OCI-LY1 (cell line): Measurements from ENCODE around the gene COL23A1.

ENCODE experiments used
- H2AFZ ChIP-seq: fragments of 200-600 bp; sonication (generic), shearing (Covaris generic); 2 replicates; pipeline ENCODE4 v1.6.0; 2014; ENCODE audit warnings: antibody characterized with exemption, mild to moderate bottlenecking, low read length
- H3F3A ChIP-seq: fragments of 200-600 bp; sonication (generic), shearing (Covaris generic); 2 replicates; pipeline ENCODE4 v1.6.0; 2014; ENCODE audit warnings: mild to moderate bottlenecking, antibody characterized with exemption, low read length, moderate library complexity; ENCODE audit not compliant: insufficient read depth
- H3K27ac ChIP-seq: fragments of 200-600 bp; sonication (generic); 2 replicates; pipeline ENCODE4 v1.5.1; 2014; ENCODE audit warnings: low read length, mixed run types, mild to moderate bottlenecking, low read depth; ENCODE audit not compliant: poor library complexity, severe bottlenecking
- H3K27me3 ChIP-seq: fragments of 200-600 bp; sonication (generic); 2 replicates; pipeline ENCODE4 v1.6.0; 2014; ENCODE audit warnings: antibody characterized with exemption, mild to moderate bottlenecking, low read length, moderate library complexity; ENCODE audit not compliant: insufficient read depth
- H3K36me3 ChIP-seq: fragments of 200-600 bp; sonication (generic); 2 replicates; pipeline ENCODE4 v1.6.1; 2014; ENCODE audit warnings: mild to moderate bottlenecking, antibody characterized with exemption, low read length, moderate library complexity, mixed read lengths; ENCODE audit not compliant: insufficient read depth
- H3K4me1 ChIP-seq: fragments of 200-600 bp; sonication (generic); 2 replicates; pipeline ENCODE4 v1.5.1; 2014; ENCODE audit warnings: mild to moderate bottlenecking, low read length, moderate library complexity; ENCODE audit not compliant: insufficient read depth, severe bottlenecking
- H3K4me2 ChIP-seq: fragments of 200-600 bp; sonication (generic), shearing (Covaris generic); 2 replicates; pipeline ENCODE4 v1.6.1; 2014; ENCODE audit warnings: low read length
- H3K4me3 ChIP-seq: fragments of 200-600 bp; sonication (generic); 2 replicates; pipeline ENCODE4 v1.5.1; 2014; ENCODE audit warnings: low read length, low read depth, mild to moderate bottlenecking, mixed read lengths; ENCODE audit not compliant: poor library complexity, severe bottlenecking
- H3K79me2 ChIP-seq: fragments of 200-600 bp; shearing (Covaris generic); 2 replicates; pipeline ENCODE4 v1.6.1; 2016; ENCODE audit warnings: mixed run types, low read length, mixed read lengths; ENCODE audit not compliant: insufficient read depth
- H3K9ac ChIP-seq: fragments of 200-600 bp; sonication (generic), shearing (Covaris generic); 2 replicates; pipeline ENCODE4 v1.6.1; 2014; ENCODE audit warnings: mild to moderate bottlenecking, low read length, mixed read lengths
- H3K9me2 ChIP-seq: fragments of 200-600 bp; sonication (generic), shearing (Covaris generic); 2 replicates; pipeline ENCODE4 v1.6.1; 2014; ENCODE audit warnings: low read depth, mild to moderate bottlenecking, low read length, mixed read lengths
- H3K9me3 ChIP-seq: fragments of 200-600 bp; shearing (Covaris generic); 2 replicates; pipeline ENCODE4 v1.6.1; 2014; ENCODE audit warnings: low read length, mixed read lengths
- H4K20me1 ChIP-seq: fragments of 200-600 bp; sonication (generic), shearing (Covaris generic); 2 replicates; pipeline ENCODE4 v1.6.0; 2016; ENCODE audit warnings: mild to moderate bottlenecking, low read length; ENCODE audit not compliant: insufficient read depth
- EZH2 ChIP-seq: fragments of 200-600 bp; sonication (generic), shearing (Covaris generic); IDR thresholded peaks from 2 replicates; pipeline ENCODE4 v1.8.0; 2017; ENCODE audit warnings: borderline replicate concordance, mixed run types, mild to moderate bottlenecking, antibody characterized with exemption, low read length, moderate library complexity, mixed read lengths
- TF ChIP-seq, protein P1 (sequence below): fragments of 200-600 bp; sonication (generic), shearing (Covaris generic); IDR thresholded peaks from 2 replicates; pipeline ENCODE4 v1.5.1; 2017; ENCODE audit warnings: mild to moderate bottlenecking, antibody characterized with exemption, low read length, moderate library complexity, mixed read lengths

The COL23A1 gene

GRCh38 chr5:178292826-178293205 is 297.4 kb downstream of the COL23A1 start:
- H3K36me3 ChIP-seq: no peaks in the 10 kb centered on the region
- no peak overlapping the region for H3K9ac ChIP-seq
- no peak overlapping the region for H3K4me3 ChIP-seq
- no peaks in the 10 kb centered on the region for H3K9me3 ChIP-seq
- H3F3A ChIP-seq: no peaks in the 10 kb centered on the region
- no peaks in the 10 kb centered on the region for H3K9me2 ChIP-seq
- H2AFZ ChIP-seq: no peak overlapping the region
- no peak overlapping the region for H3K27ac ChIP-seq
- H3K27me3 ChIP-seq: peaks cover 4% of the 10 kb centered on the region; the same call in 1 of the 2 replicates
- H4K20me1 ChIP-seq: no peaks in the 10 kb centered on the region
- no peak for TF ChIP-seq EZH2
- TF ChIP-seq, protein P1, sequence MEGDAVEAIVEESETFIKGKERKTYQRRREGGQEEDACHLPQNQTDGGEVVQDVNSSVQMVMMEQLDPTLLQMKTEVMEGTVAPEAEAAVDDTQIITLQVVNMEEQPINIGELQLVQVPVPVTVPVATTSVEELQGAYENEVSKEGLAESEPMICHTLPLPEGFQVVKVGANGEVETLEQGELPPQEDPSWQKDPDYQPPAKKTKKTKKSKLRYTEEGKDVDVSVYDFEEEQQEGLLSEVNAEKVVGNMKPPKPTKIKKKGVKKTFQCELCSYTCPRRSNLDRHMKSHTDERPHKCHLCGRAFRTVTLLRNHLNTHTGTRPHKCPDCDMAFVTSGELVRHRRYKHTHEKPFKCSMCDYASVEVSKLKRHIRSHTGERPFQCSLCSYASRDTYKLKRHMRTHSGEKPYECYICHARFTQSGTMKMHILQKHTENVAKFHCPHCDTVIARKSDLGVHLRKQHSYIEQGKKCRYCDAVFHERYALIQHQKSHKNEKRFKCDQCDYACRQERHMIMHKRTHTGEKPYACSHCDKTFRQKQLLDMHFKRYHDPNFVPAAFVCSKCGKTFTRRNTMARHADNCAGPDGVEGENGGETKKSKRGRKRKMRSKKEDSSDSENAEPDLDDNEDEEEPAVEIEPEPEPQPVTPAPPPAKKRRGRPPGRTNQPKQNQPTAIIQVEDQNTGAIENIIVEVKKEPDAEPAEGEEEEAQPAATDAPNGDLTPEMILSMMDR: no peak
- H3K79me2 ChIP-seq: no peaks in the 10 kb centered on the region
- no peaks in the 10 kb centered on the region for H3K4me1 ChIP-seq
- no peak overlapping the region for H3K4me2 ChIP-seq

GRCh38 chr5:178291969-178292825 is 298.0 kb downstream of the COL23A1 start:
- H3K9me3 ChIP-seq: no peaks in the 10 kb centered on the region

GRCh38 chr5:178291161-178291561 is 299.0 kb downstream of the COL23A1 start:
- no peaks in the 10 kb centered on the region for H3K4me1 ChIP-seq
- no peak overlapping the region for H3K4me2 ChIP-seq
- H3K27me3 ChIP-seq: peaks cover 4% of the 10 kb centered on the region; the same call in 1 of the 2 replicates
- no peaks in the 10 kb centered on the region for H3K79me2 ChIP-seq
- H3K9ac ChIP-seq: no peak overlapping the region
- no peaks in the 10 kb centered on the region for H3K9me3 ChIP-seq
- TF ChIP-seq EZH2: no peak
- TF ChIP-seq, protein P1: no peak
- no peaks in the 10 kb centered on the region for H4K20me1 ChIP-seq
- no peaks in the 10 kb centered on the region for H3K9me2 ChIP-seq
- no peak overlapping the region for H3K27ac ChIP-seq
- no peaks in the 10 kb centered on the region for H3K36me3 ChIP-seq
- H3K4me3 ChIP-seq: no peak overlapping the region
- no peak overlapping the region for H2AFZ ChIP-seq
- H3F3A ChIP-seq: no peaks in the 10 kb centered on the region

More at GRCh38 chr5:178291969-178292825, 298.0 kb downstream of the COL23A1 start:
- H3K4me2 ChIP-seq: no peak overlapping the region
- H3K79me2 ChIP-seq: no peaks in the 10 kb centered on the region
- no peak overlapping the region for H3K9ac ChIP-seq
- H3K27ac ChIP-seq: no peak overlapping the region
- no peak for TF ChIP-seq EZH2
- TF ChIP-seq, protein P1: no peak
- peaks cover 4% of the 10 kb centered on the region; the same call in 1 of the 2 replicates for H3K27me3 ChIP-seq
- H2AFZ ChIP-seq: no peak overlapping the region
- H4K20me1 ChIP-seq: no peaks in the 10 kb centered on the region
- H3K36me3 ChIP-seq: no peaks in the 10 kb centered on the region
- H3K9me2 ChIP-seq: no peaks in the 10 kb centered on the region
- no peaks in the 10 kb centered on the region for H3F3A ChIP-seq
- H3K4me1 ChIP-seq: no peaks in the 10 kb centered on the region
- H3K4me3 ChIP-seq: no peak overlapping the region
